ENCODE data around the gene ARHGEF17. TPM values are rescaled to one million over a fixed set of nuclear protein-coding genes. Genes with fewer than 3 reads are reported as not detected.

ARHGEF17 gene
- total and polyA plus RNA-seq, 2 of the 13 experiments (the other 11 are each of a cell fraction or from before 2014, with no cell fraction given): 10.7 to 28.8 TPM

- TF ChIP-seq DZIP1 (CRISPR knock-in tag; IDR thresholded peaks at IDR 0.05): no peak
- TF ChIP-seq, protein P1, sequence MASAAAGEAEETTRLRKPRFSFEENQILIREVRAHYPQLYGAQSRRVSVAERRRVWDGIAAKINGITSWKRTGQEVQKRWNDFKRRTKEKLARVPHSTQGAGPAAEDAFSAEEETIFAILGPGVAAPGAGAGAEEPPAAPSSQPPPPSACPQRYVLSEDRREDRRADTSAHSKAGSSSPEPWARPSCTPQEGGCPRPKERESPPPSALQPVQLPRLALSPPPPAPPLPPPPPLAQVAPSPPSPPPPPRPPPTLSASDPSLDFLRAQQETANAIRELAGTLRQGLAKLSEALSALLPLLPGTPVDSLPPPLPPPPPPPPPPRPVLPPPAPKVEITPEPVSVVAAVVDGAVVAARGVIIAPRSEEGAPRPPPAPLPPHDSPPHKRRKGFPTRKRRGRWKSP (CRISPR knock-in tag; IDR thresholded peaks at IDR 0.05): peak; percentile 92
- TF ChIP-seq RAD21 (CRISPR knock-in tag; IDR thresholded peaks at IDR 0.05): no peak; the same call in 1 of the 2 replicates
- no peak for TF ChIP-seq ZBTB21 (CRISPR knock-in tag; IDR thresholded peaks at IDR 0.05)
- TF ChIP-seq NR3C1 (CRISPR knock-in tag; IDR thresholded peaks at IDR 0.05): no peak
- TF ChIP-seq, protein P2, sequence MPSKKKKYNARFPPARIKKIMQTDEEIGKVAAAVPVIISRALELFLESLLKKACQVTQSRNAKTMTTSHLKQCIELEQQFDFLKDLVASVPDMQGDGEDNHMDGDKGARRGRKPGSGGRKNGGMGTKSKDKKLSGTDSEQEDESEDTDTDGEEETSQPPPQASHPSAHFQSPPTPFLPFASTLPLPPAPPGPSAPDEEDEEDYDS (CRISPR knock-in tag; IDR thresholded peaks at IDR 0.05): no peak
- TF ChIP-seq, protein P3, sequence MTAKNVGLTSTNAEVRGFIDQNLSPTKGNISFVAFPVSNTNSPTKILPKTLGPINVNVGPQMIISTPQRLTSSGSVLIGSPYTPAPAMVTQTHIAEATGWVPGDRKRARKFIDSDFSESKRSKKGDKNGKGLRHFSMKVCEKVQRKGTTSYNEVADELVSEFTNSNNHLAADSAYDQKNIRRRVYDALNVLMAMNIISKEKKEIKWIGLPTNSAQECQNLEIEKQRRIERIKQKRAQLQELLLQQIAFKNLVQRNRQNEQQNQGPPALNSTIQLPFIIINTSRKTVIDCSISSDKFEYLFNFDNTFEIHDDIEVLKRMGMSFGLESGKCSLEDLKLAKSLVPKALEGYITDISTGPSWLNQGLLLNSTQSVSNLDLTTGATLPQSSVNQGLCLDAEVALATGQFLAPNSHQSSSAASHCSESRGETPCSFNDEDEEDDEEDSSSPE (CRISPR knock-in tag; IDR thresholded peaks at IDR 0.05): peak; percentile 69; the same call in 1 of the 2 replicates
- TF ChIP-seq ZNF589 (CRISPR knock-in tag; conservative IDR thresholded peaks at IDR 0.05): peak; percentile 80
- TF ChIP-seq, protein P4, sequence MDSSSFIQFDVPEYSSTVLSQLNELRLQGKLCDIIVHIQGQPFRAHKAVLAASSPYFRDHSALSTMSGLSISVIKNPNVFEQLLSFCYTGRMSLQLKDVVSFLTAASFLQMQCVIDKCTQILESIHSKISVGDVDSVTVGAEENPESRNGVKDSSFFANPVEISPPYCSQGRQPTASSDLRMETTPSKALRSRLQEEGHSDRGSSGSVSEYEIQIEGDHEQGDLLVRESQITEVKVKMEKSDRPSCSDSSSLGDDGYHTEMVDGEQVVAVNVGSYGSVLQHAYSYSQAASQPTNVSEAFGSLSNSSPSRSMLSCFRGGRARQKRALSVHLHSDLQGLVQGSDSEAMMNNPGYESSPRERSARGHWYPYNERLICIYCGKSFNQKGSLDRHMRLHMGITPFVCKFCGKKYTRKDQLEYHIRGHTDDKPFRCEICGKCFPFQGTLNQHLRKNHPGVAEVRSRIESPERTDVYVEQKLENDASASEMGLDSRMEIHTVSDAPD (CRISPR knock-in tag; IDR thresholded peaks at IDR 0.05): no peak
- no peak for TF ChIP-seq ZNF432 (CRISPR knock-in tag; IDR thresholded peaks at IDR 0.05; ENCODE audit: borderline replicate concordance)
Measured at GRCh38 chr11:73308961-73309919, 1.2 kb downstream of the ARHGEF17 start (continued).

Data from HepG2 (cell line).